K562 (cell line): ENCODE results near the gene SATB2. TPM values are rescaled to one million over a fixed set of nuclear protein-coding genes. Genes with fewer than 3 reads are reported as not detected.

Source experiments
- ATAC-seq: fragments of 200-7000 bp; cut with Tn5 transposase; 3 replicates; pipeline ENCODE4 v1.9.1; 2020; ENCODE audit warnings: moderate library complexity
- BruUV-seq: library from RNA; stranded (reverse); fragments of 400-500 nt; replicated peaks from 2 replicates; lab custom pipeline; 2021; lab: Mats Ljungman, UMichigan
- CTCF ChIA-PET: fragments of 300-600 bp; formaldehyde crosslinking; extraction: SDS; loops from one replicate; lab custom pipeline; 2021; ENCODE audit warnings: low intra/inter-chr PET ratio; lab: Yijun Ruan, JAX
- POLR2A ChIA-PET: fragments of 300-600, 350-650 bp; sonication (Branson Sonifier 250); formaldehyde crosslinking; extraction: SDS; loops from one replicate; lab custom pipeline; 2021; ENCODE audit warnings: antibody characterized with exemption, inconsistent platforms; lab: Yijun Ruan, JAX
- DNase-seq, 4 experiments: peaks; one replicate each; pipeline versions ENCODE4 v3.0.0 to v3.0.0-alpha.2; 2011 to 2018; ENCODE audit warnings: low spot score in 3 of 4, mixed read lengths in 3 of 4; ENCODE audit errors: extremely low read depth in 1 of 4
- FAIRE-seq: peaks from 2 replicates; lab custom pipeline; 2011; peaks lifted over from hg19 to GRCh38; lab: Jason Lieb, UNC
- H2AFZ ChIP-seq: 2 replicates; pipeline ENCODE4 v1.6.0; 2011; ENCODE audit warnings: low read depth, low read length, control low read depth, inconsistent platforms
- H3K27ac ChIP-seq: fragments of 200-600 bp; 3 replicates; pipeline ENCODE4 v1.8.0; 2011; ENCODE audit warnings: low read depth, mild to moderate bottlenecking, control low read depth, inconsistent platforms, low read length, moderate library complexity, mixed read lengths; ENCODE audit errors: extremely low read depth
- H3K27me3 ChIP-seq, 2 experiments: fragments of 300-600 bp in 1 of 2; 2 replicates in 1 of 2; 3 replicates in 1 of 2; pipeline versions ENCODE4 v1.6.0 to v1.8.0; 2011; ENCODE audit warnings: inconsistent platforms in 2 of 2, low read length in 2 of 2, mild to moderate bottlenecking in 1 of 2, mixed read lengths in 1 of 2, moderate library complexity in 1 of 2; ENCODE audit not compliant: control insufficient read depth in 2 of 2, insufficient read depth in 2 of 2
- H3K36me3 ChIP-seq: fragments of 300-600 bp; 3 replicates; pipeline ENCODE4 v1.8.0; 2011; ENCODE audit warnings: mild to moderate bottlenecking, low read length, inconsistent platforms; ENCODE audit not compliant: control insufficient read depth, insufficient read depth
- H3K4me1 ChIP-seq, 2 experiments: fragments of 200-600 bp in 1 of 2; replicated peaks in 1 of 2; 2 replicates in 1 of 2; 3 replicates in 1 of 2; pipeline versions ENCODE4 v1.5.1 to v1.8.0; 2011; ENCODE audit warnings: inconsistent platforms in 2 of 2, low read length in 2 of 2, mild to moderate bottlenecking in 1 of 2, mixed read lengths in 1 of 2, moderate library complexity in 1 of 2; ENCODE audit not compliant: control insufficient read depth in 2 of 2, insufficient read depth in 2 of 2
- H3K4me2 ChIP-seq: 2 replicates; pipeline ENCODE4 v1.6.1; 2011; ENCODE audit warnings: low read length, control low read depth, inconsistent platforms, mixed read lengths; ENCODE audit not compliant: insufficient read depth
- H3K4me3 ChIP-seq: fragments of 200-600 bp; sonication (generic), shearing (Covaris generic); 2 replicates; pipeline ENCODE4 v1.5.1; 2016; ENCODE audit warnings: control low read depth, inconsistent platforms
- H3K79me2 ChIP-seq: fragments of 200-600 bp; 3 replicates; pipeline ENCODE4 v1.8.0; 2011; ENCODE audit warnings: low read length, inconsistent platforms; ENCODE audit not compliant: control insufficient read depth, insufficient read depth
- H3K9ac ChIP-seq, 2 experiments: 2 replicates each; pipeline versions ENCODE4 v1.6.0 to v1.6.1; 2011; ENCODE audit warnings: low read depth in 2 of 2, low read length in 2 of 2, control low read depth in 1 of 2, inconsistent platforms in 1 of 2, mild to moderate bottlenecking in 1 of 2, mixed read lengths in 1 of 2; ENCODE audit not compliant: insufficient read depth in 1 of 2
- H3K9me1 ChIP-seq: one replicate; pipeline ENCODE4 v1.6.0; 2011; ENCODE audit warnings: inconsistent platforms, mild to moderate bottlenecking, low read length, moderate library complexity; ENCODE audit not compliant: control insufficient read depth, insufficient read depth
- H3K9me3 ChIP-seq: replicated peaks from 2 replicates; pipeline ENCODE4 v1.5.1; 2011; ENCODE audit warnings: low read depth, low read length, inconsistent platforms; ENCODE audit not compliant: control insufficient read depth, insufficient read depth
- H4K20me1 ChIP-seq: replicated peaks from 2 replicates; pipeline ENCODE4 v1.6.1; 2011; ENCODE audit warnings: low read length, inconsistent platforms, mixed read lengths; ENCODE audit not compliant: control insufficient read depth, insufficient read depth
- HNRNPL ChIP-seq: fragments of 200-400 bp; formaldehyde crosslinking; IDR thresholded peaks from 2 replicates; pipeline ENCODE4 v1.6.1; 2017; ENCODE audit warnings: low read depth, mild to moderate bottlenecking, low read length
- PCBP1 ChIP-seq: fragments of 200-400 bp; formaldehyde crosslinking; IDR thresholded peaks from 2 replicates; pipeline ENCODE4 v1.6.1; 2018; ENCODE audit warnings: mild to moderate bottlenecking, low read depth, low read length; ENCODE audit not compliant: poor library complexity, severe bottlenecking
- WGBS: fragments of 100-300 bp; shearing (Covaris generic); methylation state at CpG from one replicate; pipeline ENCODE4 v1.1.6; 2016; ENCODE audit warnings: low coverage, mixed read lengths; ENCODE audit not compliant: insufficient coverage; ENCODE audit errors: missing lambda C conversion rate; 5-methylcytosine and 5-hydroxymethylcytosine counted together
- in situ Hi-C: fragments of 300-500 bp; cut with MboI; formaldehyde crosslinking; loops from 4 replicates; pipeline ENCODE4 v1.15.0; 2018; ENCODE audit warnings: inconsistent platforms, mixed read lengths
- intact Hi-C: fragments of 100-400 bp; cut with micrococcal nuclease; formaldehyde crosslinking; loops from 2 replicates; pipeline ENCODE4 v1.14.2; 2022
- polyA plus RNA-seq, 8 experiments: library from polyadenylated mRNA; depleted of rRNA in 4 of 8; stranded (reverse) in 5 of 8; unstranded in 3 of 8; fragments of >200 nt; fragmentation: Nextera tagmentation in 2 of 8; fragmentation: Illumina TruSeq in 1 of 8; extraction: Ambion mirVana in 2 of 8; extraction: Trizol in 1 of 8; gene quantifications; 2 replicates each; pipeline versions ENCODE4 v1.2.1 to v1.2.3, GENCODE V29; 2011 to 2014; ENCODE audit warnings: inconsistent platforms in 1 of 8, missing spikeins in 1 of 8
- total RNA-seq, 7 experiments: library from RNA; depleted of rRNA in 6 of 7; stranded (reverse); fragments of >200 nt in 6 of 7; fragmentation: Illumina TruSeq in 2 of 7; extraction: Trizol in 2 of 7; gene quantifications; 2 replicates each; pipeline versions ENCODE4 v1.2.1 to v1.2.3, GENCODE V29; 2011 to 2021; ENCODE audit warnings: low replicate concordance in 1 of 7
- TF ChIP-seq, protein P1 (sequence below): fragments of 450-650 bp; IDR thresholded peaks from 2 replicates; pipeline ENCODE4 v1.6.1; 2017; ENCODE audit warnings: antibody characterized with exemption, mild to moderate bottlenecking

Gene SATB2
- total and polyA plus RNA-seq, 9 of the 15 experiments (the other 6 are each of a cell fraction or from before 2014, with no cell fraction given), result 4.5 to 34.0 (median 15.1) TPM

DNA sequence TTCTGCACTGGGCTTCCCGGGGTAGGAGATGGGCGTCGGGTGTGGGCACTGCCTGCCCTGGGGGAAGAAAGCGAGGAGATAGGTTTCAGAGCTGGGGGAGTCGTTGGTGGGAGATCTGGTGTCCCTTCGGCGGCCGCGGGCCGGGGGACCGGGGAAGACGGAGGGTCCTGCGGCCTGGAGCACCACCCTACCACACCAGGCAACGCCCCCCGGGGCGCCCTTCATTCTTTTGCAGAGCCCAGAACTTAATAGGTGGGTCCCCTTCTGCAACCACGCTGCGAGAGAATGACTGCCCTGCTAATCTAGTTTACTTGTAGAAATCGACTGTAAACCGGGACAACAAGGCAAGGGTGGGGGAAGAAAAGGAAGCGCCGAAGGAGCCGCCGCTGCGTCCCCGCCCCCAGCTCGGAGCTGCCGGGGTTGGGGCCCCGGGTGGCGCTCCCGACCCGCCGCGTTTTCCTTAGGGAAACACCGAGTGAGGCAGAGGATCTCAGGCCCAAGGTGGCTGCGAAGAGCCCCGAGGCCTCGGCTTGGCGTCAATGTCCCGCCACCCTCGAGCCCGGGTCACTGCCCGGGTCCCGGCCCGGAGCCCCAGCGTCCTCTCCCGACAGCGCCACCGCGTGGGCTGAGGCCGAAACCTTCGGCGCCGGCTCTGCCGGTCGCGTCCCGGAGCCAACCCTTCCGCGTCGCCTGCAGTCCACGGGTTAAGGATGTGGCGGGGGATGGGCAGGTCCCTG is 5.4 kb upstream of the SATB2 start:
- H2AFZ ChIP-seq, result no peak overlapping the region
- ATAC-seq (no peak), DNase-seq (no peak)
- TF ChIP-seq PCBP1 (peak; percentile 36), HNRNPL (no peak)
- TF ChIP-seq, protein P1, sequence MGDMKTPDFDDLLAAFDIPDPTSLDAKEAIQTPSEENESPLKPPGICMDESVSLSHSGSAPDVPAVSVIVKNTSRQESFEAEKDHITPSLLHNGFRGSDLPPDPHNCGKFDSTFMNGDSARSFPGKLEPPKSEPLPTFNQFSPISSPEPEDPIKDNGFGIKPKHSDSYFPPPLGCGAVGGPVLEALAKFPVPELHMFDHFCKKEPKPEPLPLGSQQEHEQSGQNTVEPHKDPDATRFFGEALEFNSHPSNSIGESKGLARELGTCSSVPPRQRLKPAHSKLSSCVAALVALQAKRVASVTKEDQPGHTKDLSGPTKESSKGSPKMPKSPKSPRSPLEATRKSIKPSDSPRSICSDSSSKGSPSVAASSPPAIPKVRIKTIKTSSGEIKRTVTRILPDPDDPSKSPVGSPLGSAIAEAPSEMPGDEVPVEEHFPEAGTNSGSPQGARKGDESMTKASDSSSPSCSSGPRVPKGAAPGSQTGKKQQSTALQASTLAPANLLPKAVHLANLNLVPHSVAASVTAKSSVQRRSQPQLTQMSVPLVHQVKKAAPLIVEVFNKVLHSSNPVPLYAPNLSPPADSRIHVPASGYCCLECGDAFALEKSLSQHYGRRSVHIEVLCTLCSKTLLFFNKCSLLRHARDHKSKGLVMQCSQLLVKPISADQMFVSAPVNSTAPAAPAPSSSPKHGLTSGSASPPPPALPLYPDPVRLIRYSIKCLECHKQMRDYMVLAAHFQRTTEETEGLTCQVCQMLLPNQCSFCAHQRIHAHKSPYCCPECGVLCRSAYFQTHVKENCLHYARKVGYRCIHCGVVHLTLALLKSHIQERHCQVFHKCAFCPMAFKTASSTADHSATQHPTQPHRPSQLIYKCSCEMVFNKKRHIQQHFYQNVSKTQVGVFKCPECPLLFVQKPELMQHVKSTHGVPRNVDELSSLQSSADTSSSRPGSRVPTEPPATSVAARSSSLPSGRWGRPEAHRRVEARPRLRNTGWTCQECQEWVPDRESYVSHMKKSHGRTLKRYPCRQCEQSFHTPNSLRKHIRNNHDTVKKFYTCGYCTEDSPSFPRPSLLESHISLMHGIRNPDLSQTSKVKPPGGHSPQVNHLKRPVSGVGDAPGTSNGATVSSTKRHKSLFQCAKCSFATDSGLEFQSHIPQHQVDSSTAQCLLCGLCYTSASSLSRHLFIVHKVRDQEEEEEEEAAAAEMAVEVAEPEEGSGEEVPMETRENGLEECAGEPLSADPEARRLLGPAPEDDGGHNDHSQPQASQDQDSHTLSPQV, result no peak
- TF ChIP-seq, all 486 proteins: peak for 1
- Histone ChIP-seq H3K36me3 (no peaks in the 10 kb centered on the region), H3K79me2 (peaks cover 37% of the 10 kb centered on the region), H3K4me2 (no peak overlapping the region), H4K20me1 (no peaks in the 10 kb centered on the region), H3K4me1 (peaks cover 0 to 21% of the 10 kb centered on the region in 2 experiments; a peak in 2 of 5 replicates), H3K27ac (no peak overlapping the region), H3K9me1 (no peaks in the 10 kb centered on the region), H3K4me3 (no peak overlapping the region), H3K9ac (no peak overlapping the region), H3K9me3 (peaks cover 2% of the 10 kb centered on the region; the same call in 1 of the 2 replicates), H3K27me3 (no peaks in the 10 kb centered on the region)
- POLR2A ChIA-PET, result no interaction called here
- CTCF ChIA-PET, result no interaction called here
- in situ Hi-C loops, result no loop called here
- BruUV-seq, result no TSS peak
- intact Hi-C loops, result no loop called here
- no peak for FAIRE-seq
- WGBS, result 96% methylated on average over 13 of the region's 63 CpGs
